Mucosa of stomach (tissue), 1 donor: ENCODE data around the gene NPLOC4.

ENCODE experiments used
- H3K27me3 ChIP-seq: one replicate; pipeline ENCODE4 v1.7.0; 2013; ENCODE audit warnings: mild to moderate bottlenecking, low read length; ENCODE audit not compliant: control insufficient read depth, insufficient read depth
- H3K36me3 ChIP-seq: one replicate; pipeline ENCODE4 v1.7.0; 2013; ENCODE audit warnings: low read length; ENCODE audit not compliant: control insufficient read depth, insufficient read depth
- H3K4me1 ChIP-seq: one replicate; pipeline ENCODE4 v1.7.0; 2013; ENCODE audit warnings: mild to moderate bottlenecking, low read length; ENCODE audit not compliant: control insufficient read depth, insufficient read depth
- H3K4me3 ChIP-seq: one replicate; pipeline ENCODE4 v1.7.0; 2013; ENCODE audit warnings: low read length
- H3K9ac ChIP-seq: one replicate; pipeline ENCODE4 v1.7.0; 2013; ENCODE audit warnings: mild to moderate bottlenecking, low read length, moderate library complexity
- H3K9me3 ChIP-seq: one replicate; pipeline ENCODE4 v1.7.0; 2013; ENCODE audit warnings: mild to moderate bottlenecking, low read length, moderate library complexity; ENCODE audit not compliant: control insufficient read depth
- donor health status: Pancreatic carcinoma.

The NPLOC4 gene

DNA sequence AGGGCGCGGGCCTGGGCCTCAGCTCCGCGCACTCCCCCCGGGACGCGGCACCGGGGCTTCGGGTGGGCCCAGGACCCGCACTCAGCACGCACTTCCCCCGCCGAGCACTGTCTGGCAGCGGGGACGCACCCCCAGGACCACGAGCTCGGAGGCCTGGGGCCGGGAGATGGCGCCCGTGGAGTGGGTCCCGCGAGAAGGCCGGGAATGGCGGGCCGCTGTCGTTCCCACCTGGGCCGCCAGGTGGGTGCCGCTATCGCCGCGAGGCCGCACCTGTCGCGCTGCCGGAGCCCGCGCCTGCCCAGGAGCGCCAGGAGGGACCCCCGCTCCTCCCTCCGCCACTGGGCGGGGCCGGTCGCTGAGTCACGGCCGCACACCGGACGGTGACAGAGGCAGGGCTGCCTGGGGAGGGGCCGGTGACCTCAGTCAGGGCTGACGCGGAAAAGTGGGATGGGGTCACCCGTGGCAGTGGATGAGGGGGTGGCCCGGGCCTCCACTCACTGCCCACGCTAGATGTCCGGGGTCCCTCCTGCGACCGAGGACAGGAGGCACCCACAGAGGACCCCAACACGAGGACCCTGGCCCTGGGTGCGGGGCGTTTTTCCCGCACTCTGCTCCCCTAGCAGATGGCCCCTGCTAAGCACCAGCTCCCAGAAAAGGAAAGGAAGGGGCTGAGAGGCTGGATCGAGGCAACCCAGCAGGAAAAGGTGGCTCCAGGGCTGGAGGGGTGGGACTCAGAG lies 117.5 kb downstream of the NPLOC4 start:
- Histone ChIP-seq H3K9ac (peak overlapping the region; percentile 75), H3K4me3 (no peak overlapping the region), H3K36me3 (no peaks in the 10 kb centered on the region), H3K27me3 (peaks cover 21% of the 10 kb centered on the region), H3K9me3 (no peaks in the 10 kb centered on the region), H3K4me1 (peaks cover 51% of the 10 kb centered on the region)

DNA sequence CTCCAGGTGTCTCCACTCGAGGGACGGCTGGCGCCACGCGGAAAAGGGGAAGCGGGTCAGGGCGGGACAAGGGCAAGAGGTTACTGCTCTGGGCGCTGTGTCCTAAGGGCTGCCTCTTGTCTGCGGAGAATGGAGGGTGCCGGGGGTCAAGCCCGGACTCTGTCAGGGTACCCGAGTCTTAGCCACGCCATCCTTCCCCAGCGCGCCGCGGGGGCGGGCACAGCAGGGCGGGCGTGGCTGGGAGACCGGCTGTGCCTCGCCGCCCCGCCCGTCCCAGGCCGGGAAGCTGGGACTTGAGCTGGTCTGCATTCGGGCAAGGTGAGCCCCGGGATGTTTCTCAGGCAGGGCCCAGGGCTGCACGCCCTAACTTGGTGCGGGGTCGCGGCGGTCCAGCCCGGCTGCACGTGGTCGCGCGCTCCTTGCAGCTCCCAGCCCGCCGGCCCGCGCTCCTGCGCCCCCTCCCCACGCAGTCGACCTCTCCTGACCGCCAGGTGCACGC lies 118.1 kb downstream of the NPLOC4 start:
- H3K36me3 ChIP-seq: no peaks in the 10 kb centered on the region
- H3K27me3 ChIP-seq: peaks cover 14% of the 10 kb centered on the region
- peak overlapping the region; percentile 75 for H3K9ac ChIP-seq
- H3K4me3 ChIP-seq: no peak overlapping the region
- H3K4me1 ChIP-seq: peaks cover 51% of the 10 kb centered on the region
- H3K9me3 ChIP-seq: no peaks in the 10 kb centered on the region

DNA sequence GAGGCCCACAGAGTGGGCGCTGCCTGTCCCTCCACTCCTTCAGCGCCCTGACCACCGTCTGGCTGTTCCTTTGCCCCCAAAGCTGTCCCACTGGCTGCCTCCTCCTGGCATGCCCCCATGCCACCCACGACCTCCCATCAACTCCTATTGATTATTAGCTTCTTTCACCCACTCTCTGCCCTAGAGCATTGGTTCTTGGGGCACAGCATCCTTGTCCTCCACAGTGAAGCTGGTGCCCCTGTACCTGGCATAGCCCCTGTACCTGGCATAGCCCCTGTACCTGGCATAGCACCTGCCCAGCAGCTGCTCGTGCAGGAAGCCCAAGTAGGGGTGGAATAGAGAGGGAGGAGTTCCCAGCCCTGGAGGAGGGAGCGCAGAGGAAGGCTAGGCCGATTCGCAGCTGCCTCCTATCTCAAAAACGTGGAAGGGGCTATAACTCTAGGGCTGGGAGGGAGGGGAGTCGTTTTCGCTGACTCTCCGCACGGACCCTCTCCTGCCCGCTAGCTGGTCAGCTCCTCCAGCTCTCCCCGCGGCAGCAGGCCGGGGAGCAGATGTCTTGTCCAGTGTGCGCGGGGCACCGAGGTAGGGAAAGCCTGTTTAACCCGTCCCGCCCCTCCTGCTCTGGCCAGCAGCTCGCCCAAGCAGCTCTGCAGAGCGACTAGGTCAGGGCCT lies 118.7 kb downstream of the NPLOC4 start:
- H3K27me3 ChIP-seq: peaks cover 9% of the 10 kb centered on the region
- peak overlapping the region; percentile 22 for H3K9ac ChIP-seq
- no peak overlapping the region for H3K4me3 ChIP-seq
- H3K9me3 ChIP-seq: no peaks in the 10 kb centered on the region
- peaks cover 49% of the 10 kb centered on the region for H3K4me1 ChIP-seq
- H3K36me3 ChIP-seq: no peaks in the 10 kb centered on the region

DNA sequence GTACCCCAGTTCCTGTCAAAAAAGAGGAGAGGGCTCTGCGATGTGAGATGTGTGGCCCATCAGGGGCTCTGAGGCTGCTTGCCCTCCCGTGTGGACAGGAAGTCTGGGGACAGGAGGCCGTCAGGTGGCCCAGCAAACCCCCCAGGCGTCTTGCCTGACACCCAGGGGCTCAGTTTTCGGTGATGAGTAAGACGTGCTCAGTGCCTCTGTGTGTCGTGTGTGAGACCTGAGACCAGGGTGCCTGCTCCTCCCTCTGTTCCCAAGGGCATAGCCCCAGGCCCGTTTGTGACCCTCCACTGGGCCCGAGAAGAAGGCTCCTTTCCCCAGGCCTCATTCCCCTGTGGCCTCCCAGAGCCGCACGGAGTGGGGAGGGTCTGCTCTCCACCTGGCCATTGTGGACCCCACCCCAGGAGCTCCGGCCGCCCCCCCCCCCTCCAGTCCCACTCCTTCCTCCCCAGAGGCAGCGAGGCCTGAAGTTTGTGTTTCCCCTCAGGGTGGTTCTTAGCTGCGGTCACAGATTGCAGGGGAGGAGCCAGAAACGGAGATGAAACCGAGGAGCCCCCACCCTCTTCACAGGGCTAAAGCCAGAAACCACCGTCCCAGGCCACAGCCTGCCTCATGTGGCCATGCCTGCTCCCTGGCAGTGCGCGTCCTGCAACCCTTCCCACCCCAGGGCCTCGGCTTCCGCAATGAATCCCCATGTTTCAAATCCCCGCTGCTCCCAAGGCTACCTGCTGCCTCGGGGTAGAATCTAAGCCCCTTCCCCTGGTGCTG lies 119.4 kb downstream of the NPLOC4 start:
- Histone ChIP-seq H3K27me3 (peaks cover 1% of the 10 kb centered on the region), H3K4me3 (no peak overlapping the region), H3K36me3 (no peaks in the 10 kb centered on the region), H3K9me3 (no peaks in the 10 kb centered on the region), H3K9ac (peak overlapping the region; percentile 22), H3K4me1 (peaks cover 47% of the 10 kb centered on the region)

DNA sequence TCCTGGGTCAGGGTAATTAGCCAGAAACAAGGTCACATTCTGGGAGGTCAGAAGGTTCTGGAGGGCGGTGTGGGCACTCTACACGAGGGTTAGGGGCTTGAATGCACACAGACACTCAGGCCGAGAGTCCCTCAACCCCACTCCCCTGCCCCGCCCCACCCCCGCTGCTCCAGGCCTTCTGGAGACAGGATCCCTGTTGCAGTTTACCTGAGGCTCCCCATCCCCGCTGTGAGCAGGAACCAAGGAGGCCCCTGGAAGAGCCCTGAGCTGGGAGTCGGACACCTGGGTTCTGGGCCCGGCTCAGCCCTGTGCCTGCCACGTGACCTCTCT lies 119.9 kb downstream of the NPLOC4 start:
- H3K4me1 ChIP-seq: peaks cover 47% of the 10 kb centered on the region
- H3K9me3 ChIP-seq: no peaks in the 10 kb centered on the region
- no peaks in the 10 kb centered on the region for H3K27me3 ChIP-seq
- H3K36me3 ChIP-seq: peaks cover 1% of the 10 kb centered on the region
- peak overlapping the region; percentile 86 for H3K9ac ChIP-seq
- no peak overlapping the region for H3K4me3 ChIP-seq

DNA sequence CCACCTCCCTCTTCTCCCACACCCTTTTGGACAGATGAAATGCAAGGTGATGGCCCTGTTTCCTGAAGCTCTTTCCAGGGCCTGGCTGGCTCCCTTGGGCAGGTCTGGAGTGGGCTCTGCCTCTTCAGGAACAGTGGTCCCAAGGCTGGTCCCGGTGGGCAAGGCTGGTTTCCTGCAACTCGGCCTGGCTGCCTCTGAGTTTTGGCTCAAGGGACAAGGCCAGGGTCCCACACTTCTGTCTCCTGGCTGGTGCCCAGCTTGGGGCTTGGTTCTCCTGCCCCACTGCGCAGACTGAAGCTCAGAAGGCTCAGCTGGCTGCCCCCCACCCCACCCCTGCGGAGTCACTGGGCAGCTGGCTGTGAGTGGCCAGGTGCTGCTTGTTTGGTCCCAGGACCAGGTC lies 120.5 kb downstream of the NPLOC4 start:
- peaks cover 47% of the 10 kb centered on the region for H3K4me1 ChIP-seq
- peaks cover 7% of the 10 kb centered on the region for H3K36me3 ChIP-seq
- H3K9ac ChIP-seq: peak overlapping the region; percentile 86
- no peaks in the 10 kb centered on the region for H3K9me3 ChIP-seq
- no peaks in the 10 kb centered on the region for H3K27me3 ChIP-seq
- H3K4me3 ChIP-seq: peak overlapping the region; percentile 28

DNA sequence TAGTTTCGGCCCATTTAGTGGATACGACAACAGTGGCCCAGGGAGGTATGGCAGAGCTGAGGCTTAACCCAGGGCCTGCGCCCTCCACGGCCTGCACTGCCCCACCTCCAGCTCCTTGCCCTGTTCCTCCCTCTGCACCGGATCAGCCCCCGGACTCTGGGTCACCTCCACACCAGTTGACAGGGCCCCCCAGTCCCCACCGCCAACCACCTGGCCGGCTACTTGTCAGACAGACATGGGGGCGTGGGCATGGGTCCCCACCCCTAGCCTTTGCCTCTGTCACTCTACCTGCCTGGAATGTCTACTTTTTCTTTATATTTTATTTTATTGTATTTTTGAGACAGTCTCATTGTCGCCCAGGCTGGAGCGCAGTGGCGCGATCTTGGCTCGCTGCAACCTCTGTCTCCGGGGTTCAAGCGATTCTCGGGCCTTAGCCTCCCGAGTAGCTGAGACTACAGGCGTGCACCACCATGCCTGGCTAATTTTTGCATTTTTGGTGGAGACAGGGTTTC lies 121.3 kb downstream of the NPLOC4 start:
- Histone ChIP-seq H3K4me3 (peak overlapping the region; percentile 80), H3K9ac (peak overlapping the region; percentile 86), H3K36me3 (peaks cover 15% of the 10 kb centered on the region), H3K4me1 (peaks cover 47% of the 10 kb centered on the region), H3K9me3 (no peaks in the 10 kb centered on the region), H3K27me3 (no peaks in the 10 kb centered on the region)

DNA sequence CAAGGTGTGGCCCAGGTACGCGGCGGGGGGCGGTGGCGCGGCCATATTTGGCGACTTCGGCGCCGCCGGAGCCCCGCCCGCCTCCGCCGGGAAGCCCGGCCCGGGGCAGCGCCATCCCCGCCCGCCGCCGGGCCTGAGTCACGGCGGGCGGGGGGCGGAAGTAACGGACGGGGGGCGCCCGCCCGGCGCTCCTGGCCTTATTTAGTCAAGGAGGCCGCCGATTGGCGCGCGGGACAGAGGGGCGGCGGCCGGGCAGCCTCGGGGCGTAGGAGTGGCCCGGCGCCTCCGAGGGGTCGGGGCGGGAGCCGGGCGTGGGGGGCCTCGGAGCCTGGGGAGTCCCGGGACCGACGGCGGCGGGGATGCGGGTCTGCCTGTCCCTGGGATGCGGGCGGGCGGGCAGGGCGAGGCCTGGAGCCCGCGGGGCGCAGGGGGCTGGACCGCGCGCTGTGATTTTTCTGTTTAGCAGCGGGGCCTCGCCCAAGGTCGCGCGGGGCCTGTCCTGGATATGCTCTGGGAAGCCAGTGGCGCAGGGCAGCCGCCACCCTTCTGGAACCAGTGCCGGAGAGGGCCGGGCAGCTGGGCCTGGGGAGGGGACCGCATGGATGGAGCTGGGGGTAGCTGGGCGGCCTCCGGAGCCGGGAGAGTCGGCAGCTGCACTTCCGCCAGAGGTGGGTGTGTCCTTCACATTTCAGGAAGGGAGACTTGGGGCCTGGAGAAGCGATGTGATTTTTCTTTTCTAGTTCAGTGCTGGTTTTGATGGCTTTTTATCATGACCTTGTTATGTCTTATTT lies 122.0 kb downstream of the NPLOC4 start:
- Histone ChIP-seq H3K36me3 (peaks cover 22% of the 10 kb centered on the region), H3K9me3 (no peaks in the 10 kb centered on the region), H3K4me1 (peaks cover 43% of the 10 kb centered on the region), H3K9ac (peak overlapping the region; percentile 99), H3K27me3 (no peaks in the 10 kb centered on the region), H3K4me3 (peak overlapping the region; percentile 80)

DNA sequence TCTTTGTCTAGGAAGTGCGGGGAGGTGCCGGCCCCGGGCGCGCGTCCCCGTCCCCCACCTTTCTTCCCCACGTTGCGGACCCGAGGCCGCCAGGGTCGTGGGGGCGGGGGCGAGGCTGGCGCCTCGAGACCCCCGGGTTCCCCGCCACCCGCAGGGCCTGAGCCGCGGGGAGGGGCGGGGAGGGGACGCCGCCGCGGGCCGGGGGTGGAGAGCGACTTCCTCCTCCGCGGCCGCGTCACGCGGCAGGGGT lies 122.5 kb downstream of the NPLOC4 start:
- Histone ChIP-seq H3K36me3 (peaks cover 27% of the 10 kb centered on the region), H3K27me3 (no peaks in the 10 kb centered on the region), H3K4me3 (peak overlapping the region; percentile 73), H3K9me3 (no peaks in the 10 kb centered on the region), H3K4me1 (peaks cover 40% of the 10 kb centered on the region), H3K9ac (peak overlapping the region; percentile 99)

DNA sequence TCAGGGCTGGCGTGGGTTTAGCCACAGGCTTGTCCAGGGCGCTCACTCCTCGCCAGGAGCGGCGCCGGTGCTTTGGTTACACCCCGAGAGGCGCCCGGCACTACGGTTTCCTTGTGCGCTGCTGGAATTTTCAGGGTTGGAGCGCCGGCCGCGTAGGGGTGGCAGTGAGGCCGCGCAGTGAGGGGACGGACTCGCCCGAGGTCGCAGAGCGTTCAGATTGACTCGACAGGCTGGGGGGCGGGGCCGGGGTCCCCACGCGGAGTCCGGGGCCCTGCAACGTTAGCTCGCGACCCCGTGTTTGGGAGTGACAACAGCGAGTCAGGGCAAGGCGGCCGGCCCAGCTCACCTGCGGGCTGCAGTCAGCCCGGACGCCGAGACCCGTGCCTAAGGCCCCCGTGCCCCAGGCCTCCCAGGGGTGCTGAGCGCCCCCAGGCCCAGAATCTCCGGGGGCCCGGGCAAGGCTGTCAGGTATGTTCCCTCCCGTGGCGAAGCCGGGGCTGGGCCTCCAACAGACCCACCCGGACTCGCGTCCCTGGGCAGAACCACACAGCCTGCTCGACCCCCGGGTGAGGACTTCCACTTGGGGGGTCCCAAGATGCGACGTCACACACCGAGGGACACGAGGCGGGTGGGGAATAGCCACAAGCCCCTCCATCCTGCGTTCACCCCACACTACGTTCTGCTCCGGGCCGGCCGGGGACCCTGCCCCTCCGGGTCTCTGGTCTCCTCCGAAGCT lies 123.0 kb downstream of the NPLOC4 start:
- H3K9me3 ChIP-seq: no peaks in the 10 kb centered on the region
- no peaks in the 10 kb centered on the region for H3K27me3 ChIP-seq
- peak overlapping the region; percentile 99 for H3K9ac ChIP-seq
- H3K4me3 ChIP-seq: peak overlapping the region; percentile 73
- peaks cover 28% of the 10 kb centered on the region for H3K36me3 ChIP-seq
- H3K4me1 ChIP-seq: peaks cover 41% of the 10 kb centered on the region

DNA sequence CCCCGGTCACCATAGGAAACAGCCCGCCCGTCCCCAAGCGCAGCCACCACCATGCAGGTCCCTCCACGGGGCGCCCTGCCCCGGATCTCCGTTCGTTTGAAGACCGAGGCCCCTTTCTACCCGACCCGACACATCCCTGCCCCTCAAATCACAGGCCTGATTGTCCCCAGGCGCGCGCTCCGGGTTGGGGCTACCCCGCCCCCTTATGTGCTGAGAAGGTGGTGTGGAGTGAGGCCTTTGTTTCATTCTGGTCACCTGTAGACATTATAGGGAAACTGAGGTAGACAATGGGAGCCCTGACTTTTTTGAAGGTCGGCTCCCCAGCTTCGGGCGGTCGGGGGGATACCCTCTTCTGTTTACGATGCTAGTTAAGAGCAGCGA lies 123.5 kb downstream of the NPLOC4 start:
- H3K4me1 ChIP-seq: peaks cover 38% of the 10 kb centered on the region
- peak overlapping the region; percentile 73 for H3K4me3 ChIP-seq
- no peaks in the 10 kb centered on the region for H3K9me3 ChIP-seq

More for the DNA sequence above, 123.5 kb downstream of the NPLOC4 start:
- H3K36me3 ChIP-seq: peaks cover 28% of the 10 kb centered on the region
- H3K27me3 ChIP-seq: no peaks in the 10 kb centered on the region
- H3K9ac ChIP-seq: peak overlapping the region; percentile 99
